ENCODE measurements around the gene NKD1.

The NKD1 gene

DNA sequence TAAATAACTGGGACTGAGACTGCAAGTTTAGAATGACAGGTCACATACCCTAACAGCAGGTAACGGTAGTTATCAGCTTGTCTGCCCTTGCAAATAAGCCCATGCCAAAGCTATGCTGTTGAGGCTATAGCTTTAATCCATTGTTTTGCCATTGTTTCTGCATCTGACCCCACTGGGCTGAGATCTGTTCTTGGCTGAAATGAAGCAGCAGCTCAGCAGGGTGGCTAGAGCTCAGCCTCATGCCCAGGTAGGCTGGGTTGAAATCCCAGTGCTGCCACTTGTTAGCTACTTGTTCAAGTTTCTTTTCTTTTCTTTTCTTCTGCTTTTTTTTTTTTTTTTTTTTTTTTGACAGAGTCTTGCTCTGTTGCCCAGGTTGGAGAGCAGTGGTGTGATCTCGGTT is 40.1 kb downstream of the NKD1 start:
- no peak overlapping the region for H3K27ac ChIP-seq
- TF ChIP-seq, protein P1, sequence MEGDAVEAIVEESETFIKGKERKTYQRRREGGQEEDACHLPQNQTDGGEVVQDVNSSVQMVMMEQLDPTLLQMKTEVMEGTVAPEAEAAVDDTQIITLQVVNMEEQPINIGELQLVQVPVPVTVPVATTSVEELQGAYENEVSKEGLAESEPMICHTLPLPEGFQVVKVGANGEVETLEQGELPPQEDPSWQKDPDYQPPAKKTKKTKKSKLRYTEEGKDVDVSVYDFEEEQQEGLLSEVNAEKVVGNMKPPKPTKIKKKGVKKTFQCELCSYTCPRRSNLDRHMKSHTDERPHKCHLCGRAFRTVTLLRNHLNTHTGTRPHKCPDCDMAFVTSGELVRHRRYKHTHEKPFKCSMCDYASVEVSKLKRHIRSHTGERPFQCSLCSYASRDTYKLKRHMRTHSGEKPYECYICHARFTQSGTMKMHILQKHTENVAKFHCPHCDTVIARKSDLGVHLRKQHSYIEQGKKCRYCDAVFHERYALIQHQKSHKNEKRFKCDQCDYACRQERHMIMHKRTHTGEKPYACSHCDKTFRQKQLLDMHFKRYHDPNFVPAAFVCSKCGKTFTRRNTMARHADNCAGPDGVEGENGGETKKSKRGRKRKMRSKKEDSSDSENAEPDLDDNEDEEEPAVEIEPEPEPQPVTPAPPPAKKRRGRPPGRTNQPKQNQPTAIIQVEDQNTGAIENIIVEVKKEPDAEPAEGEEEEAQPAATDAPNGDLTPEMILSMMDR (conservative IDR thresholded peaks at IDR 0.05) = no peak

DNA sequence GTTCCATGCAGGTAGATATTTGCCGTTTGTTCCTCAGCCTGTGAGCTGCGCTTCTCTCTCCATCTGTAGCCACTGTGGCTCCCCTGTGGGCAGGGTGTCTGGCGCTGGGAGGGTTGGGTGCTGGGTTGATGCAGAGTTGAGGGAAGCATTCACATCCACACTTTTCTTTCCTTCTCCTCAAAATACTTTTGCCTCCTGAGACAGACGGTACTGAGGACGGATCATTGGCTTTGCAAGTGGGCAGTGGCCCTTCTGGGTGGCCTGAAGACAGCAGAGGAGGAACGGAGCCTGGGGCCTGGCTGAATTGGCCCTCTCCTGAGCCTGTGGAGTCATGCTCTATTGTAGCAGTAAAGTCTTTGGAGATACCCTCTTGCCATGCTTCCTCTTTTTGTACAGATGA is 43.0 kb downstream of the NKD1 start:
- TF ChIP-seq, protein P1 (conservative IDR thresholded peaks at IDR 0.05) = no peak
- H3K27ac ChIP-seq = peak overlapping the region; percentile 67

DNA sequence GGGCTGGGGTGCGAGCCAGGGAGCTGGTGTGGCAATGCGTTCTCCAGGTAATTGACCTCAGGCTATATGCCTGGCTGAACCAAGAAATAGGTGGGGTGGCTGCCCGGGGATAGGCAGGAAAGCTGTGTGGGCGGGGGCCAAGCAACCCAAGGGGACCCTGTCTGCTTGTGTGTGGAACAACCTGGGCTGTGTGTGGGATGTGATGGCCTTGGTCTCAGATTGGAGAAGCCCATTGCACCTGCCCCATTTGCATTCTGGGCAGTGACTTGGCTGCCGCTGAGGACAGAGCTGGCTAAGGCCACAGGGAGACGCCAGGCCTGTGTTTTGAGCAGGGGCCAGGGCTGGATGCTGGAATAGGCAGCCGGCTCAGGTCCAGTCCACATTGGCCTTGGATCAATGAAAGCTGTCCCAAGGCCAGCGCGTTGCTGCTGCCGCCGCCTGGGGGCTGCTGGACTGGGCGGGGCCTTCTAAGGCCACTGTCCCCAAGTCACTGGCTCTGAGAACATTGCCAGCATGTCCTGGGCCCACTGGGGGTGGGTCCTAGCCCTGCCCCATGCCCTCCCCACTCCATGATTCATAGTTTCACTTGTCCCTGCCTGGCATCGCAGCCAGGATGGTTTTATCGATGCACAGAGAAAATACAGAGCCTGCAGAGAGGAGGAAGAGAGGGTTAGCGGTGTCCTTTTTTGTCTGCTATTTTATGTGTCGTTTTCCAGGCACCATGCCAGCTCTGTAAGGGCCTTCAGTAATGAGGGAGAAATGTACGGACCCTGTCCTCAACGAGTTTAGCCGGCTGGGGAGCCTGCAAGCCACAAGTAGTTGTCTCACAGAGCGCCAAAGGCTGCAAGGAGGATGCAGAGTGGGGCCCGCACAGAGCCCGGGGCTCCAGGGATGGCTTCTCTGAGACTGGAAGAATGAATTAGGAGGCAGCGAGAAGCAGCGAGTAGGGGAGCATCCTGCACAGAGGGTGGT is 43.9 kb downstream of the NKD1 start:
- peak overlapping the region; percentile 67 for H3K27ac ChIP-seq
- TF ChIP-seq, protein P1 (conservative IDR thresholded peaks at IDR 0.05) = peak; percentile 34

DNA sequence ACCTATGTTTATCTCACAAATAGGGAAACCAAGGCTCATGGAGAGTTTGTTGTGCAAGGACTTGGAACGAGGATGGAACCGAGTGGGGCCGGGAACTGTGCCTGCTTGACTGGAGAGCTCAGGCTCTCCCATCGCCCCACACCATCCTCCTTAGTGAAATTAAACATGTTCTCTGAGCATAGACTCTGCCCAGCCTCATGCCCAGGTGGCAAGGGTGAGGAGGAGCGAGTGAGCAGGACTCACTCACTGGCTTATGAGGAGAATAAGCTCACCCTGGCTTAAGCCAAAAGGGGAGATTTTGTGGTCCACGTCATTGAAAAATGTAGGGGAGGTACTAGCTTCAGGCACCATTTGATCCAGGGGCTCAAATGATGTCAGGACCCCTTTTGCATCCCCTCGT is 44.8 kb downstream of the NKD1 start:
- TF ChIP-seq, protein P1 (conservative IDR thresholded peaks at IDR 0.05) = no peak
- H3K27ac ChIP-seq = peak overlapping the region; percentile 67

DNA sequence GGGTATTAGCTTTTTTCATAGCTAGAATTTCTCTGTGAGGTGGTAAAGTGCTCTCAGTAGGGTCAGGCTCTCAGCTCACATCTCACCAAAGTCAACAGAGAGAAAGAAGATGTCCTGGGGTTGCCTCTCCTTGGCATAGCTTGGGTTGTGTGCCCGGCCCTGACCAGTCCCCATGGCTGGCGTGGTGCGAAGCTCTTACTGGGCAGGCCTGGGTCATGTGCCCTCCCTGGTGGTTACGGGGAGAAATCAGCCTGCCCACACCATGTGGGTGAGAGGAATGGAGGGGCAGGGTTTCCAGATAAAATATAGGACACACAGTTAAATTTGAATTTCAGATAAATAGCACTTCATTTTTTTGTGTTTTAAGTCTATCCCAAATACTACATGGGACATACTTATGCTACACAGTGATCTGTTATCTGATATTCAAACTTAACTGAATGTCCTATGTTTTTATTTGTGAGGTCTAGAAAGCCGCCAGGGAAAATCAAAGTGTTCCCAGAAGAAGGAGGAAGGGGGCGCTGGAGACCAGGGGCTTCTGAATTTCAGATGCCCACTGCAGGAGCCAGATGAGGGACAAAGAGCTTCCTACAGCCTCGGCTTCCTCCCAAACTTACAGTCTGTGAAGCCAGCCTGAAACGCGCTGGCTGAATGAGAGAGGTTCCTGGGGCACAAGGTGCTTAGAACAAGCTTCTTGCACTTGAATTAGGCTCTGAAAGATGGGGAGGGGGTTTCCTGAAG is 45.4 kb downstream of the NKD1 start:
- H3K27ac ChIP-seq = peak overlapping the region; percentile 67
- TF ChIP-seq, protein P1 (conservative IDR thresholded peaks at IDR 0.05) = no peak

DNA sequence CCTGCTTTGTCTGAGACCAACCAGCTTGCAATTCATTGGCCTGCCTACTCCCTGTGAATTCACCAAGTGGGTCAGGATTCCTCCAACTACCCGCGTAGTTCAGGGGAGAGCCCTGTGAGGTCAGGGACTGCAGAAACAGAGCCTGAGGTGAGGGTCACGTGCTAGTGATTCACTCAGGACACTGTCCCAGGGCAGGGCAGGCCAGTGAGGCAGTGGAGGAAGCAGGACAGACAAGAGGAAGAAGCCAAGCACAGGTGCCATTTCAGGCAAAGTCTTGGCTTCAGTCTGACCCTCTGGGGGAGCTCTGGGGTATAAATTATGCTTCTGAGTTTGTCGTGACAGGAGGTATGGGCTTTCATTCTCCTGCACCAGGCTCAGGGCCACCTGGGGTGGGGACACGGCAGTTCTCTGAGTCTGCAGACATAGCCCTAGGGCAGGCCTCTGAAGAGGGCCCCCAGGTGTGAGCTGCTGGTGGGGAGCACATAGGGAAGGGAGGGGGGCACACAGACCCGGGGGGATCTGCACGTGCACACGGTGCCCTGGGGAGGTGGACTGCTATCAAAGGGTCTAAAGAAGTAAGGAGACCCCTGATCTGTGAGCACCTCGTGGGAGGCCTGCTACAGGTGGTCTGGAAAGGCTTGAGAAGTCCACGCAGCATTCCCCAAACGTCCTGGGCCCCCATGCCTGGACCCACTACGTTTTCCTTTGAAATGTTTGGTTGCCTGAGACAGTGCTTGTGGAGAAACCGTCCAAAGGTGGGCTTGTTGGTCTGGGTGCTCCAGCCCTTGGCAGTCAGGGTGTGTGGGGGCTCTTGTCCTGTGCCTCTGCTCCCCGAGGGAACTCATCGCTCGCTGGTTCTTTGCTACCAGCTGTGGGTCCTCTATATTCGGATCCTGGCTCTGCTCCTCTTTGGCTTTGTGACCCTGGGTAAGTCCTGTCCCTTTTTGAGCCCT is 46.4 kb downstream of the NKD1 start:
- no peak overlapping the region for H3K27ac ChIP-seq
- TF ChIP-seq, protein P1 (conservative IDR thresholded peaks at IDR 0.05) = no peak
